ENCODE measurements around the gene RALGAPA2.

Gene RALGAPA2

DNA sequence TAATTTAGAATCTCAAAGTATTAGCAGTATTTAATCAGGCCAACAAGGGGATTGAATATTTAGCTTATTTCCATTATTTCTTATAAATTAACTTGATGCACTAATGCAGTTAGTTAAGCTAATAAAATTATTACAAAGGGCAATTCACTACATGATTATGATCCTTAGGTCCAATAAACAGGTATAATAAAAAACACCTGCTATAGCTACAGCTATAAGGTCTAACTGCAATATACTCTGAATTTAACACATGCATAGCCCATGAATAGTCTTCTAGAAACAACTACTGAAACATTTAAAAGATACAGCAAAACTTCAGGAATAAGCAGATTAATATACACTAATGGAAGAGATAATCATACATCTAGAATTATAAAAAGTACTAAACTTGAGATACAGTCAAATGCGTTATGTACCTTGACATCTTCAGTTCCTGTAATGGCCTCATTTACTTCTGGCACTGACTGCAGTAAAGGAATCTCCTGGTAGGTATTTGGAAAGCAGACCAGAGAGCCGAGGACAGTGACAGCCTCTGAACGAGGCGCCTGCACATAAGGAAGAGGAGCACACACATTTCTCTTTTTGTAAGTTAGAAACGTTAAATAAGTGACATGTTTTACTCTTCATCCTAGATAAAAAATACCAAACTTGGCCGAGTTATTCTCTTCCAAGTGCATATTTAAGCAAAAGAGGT is 176.1 kb downstream of the RALGAPA2 start:
- DNase-seq (ENCODE audit: low read depth in 2 of 2), result no peak

DNA sequence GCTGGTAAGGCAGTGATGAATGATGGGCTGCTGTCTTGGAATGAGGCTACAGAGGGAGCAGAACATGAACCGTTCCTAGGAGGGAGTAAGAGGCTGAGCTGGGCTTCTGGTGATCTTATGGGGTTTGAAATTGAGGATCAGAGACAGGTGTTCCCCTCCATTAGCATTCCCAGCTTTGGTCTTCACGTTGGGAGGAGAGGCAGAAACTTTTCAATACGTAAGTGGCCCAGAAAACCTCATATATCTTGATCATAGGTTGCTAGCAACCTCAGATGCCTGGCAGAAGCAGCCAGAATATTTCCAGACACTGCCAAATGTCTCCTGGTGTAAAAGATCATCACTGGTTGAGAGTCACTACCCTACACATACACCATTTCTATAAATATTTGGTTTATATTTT is 177.4 kb downstream of the RALGAPA2 start:
- no peak for DNase-seq (ENCODE audit: low read depth in 2 of 2)

DNA sequence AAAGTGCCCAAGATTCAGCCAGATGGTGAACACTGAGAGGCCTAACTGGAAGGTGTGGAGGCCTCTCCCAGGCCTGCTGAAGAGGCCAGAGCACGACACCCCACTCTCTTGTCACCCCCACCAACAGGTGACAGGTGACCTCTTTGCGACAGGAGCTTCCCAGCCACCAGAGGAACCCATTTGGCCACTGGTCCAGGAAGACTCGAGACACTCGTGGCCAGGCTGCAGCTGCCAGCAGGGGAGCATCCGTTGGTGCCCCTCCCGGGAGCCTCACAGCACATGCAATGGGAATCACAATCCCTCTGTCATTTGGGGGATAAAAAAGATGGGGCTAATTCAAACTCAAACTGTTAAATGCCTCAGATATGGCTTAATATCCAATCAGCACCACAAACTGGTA is 181.2 kb downstream of the RALGAPA2 start:
- no peak for DNase-seq (ENCODE audit: low read depth in 2 of 2)

DNA sequence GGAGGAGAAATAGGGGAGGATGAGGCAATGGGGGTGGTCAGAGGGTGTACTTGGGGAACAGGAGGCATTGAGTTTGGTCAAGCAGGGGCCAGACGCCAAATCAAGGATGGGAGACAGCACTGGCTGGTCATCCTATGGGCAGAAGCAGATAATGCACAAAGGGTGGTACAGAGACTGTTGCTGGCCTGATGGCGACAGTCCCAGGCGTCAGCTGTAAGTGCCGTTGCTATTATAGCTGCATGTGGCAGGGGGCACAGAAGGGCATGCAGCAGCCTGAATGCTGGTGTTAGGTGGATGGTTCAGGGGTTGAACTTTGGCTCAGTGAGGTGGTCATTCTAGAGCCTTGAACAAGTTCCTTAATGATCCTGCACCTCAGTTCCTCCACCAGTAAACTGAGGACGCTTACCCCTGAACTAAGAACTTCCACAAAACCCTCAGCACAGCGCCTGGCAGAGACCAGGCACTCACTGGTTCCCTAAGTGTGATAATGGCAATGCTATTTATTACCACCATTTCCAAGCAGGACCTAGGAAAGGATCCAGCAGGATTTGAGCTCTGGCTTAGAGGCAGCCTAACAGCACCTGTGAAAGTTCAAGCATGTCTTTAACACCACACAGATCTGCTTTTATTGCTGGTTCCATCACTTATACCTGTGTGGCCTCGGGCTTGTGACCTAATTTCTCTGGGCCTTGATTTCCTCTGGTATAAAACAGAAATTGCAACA is 181.9 kb downstream of the RALGAPA2 start:
- no peak for DNase-seq (ENCODE audit: low read depth in 2 of 2)

DNA sequence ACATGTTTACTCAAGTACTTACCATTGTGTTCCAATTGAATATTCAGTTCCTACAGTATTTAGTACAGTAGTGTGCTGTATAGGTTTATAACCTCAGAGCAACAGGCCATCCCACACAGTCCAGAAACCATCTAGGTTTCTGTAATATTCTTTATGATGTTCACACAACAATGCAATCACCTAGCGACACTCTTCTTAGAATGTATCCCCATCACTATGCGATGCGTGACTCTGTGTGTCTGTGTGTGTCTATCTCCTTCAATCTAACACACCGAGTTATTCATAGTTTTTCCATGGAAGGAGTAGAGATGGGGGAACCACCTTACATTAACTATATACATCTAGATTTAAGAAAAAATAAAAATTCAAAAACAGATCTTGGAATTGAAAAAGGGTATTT is 182.8 kb downstream of the RALGAPA2 start:
- no peak for DNase-seq (ENCODE audit: low read depth in 2 of 2)

DNA sequence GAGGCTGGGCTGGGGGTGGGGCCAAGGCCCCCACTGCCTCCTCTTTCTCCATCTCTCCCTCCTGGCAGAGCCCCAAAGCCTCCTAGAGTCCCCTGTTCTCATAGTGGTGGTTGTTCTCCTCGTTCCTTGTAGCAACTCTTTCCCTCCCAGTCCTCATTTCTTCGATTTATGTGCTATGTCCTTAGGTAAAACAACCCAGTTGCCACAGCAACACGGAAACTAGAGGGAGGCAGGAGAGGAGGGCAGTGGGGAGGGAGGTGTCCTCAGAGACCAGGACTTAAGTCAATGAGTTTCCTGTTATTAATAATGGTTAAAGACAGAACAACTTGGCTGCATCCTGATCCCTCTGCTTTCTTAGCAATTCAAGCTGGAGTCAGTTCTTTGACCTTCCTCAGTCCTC is 183.6 kb downstream of the RALGAPA2 start:
- no peak for DNase-seq (ENCODE audit: low read depth in 2 of 2)

DNA sequence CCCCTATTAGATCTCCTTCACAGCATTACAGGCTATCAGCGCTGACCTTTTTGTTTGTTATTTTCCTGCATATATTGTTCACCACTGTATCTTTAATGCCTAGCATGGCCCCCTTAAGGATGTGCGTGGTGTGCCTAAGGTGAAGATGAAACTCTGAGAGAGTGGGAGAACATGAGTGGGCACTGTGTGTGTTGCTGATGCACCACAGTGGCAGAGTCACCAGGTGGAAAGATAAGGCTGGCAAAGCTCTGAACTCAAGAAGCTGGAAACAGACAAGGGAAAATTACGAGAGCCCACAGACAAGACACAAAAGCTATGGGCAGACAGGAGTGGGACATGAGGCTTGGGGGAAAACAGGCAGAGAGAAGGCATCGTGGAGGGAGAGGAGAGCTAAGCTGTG is 184.8 kb downstream of the RALGAPA2 start:
- no peak for DNase-seq (ENCODE audit: low read depth in 2 of 2)

DNA sequence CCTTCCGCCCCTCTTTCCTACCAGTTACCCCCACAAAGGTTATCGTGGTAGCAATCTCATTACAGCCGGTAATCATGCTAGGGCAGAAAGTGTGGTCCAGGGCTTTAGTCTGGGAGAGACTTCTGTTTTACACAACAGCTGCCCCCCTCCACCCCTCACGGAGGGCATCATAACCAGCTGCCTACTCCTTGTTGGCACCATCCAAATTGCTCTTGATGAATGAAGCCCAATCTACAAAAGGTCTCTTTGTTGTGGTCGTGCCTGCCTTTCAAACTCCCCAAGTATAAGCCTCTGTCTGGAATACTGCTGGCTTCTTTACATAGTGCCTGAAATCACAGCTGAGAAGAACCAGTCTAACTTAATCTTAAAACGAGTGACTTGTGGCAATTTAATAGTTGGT is 186.7 kb downstream of the RALGAPA2 start:
- DNase-seq (ENCODE audit: low read depth in 2 of 2), result no peak

DNA sequence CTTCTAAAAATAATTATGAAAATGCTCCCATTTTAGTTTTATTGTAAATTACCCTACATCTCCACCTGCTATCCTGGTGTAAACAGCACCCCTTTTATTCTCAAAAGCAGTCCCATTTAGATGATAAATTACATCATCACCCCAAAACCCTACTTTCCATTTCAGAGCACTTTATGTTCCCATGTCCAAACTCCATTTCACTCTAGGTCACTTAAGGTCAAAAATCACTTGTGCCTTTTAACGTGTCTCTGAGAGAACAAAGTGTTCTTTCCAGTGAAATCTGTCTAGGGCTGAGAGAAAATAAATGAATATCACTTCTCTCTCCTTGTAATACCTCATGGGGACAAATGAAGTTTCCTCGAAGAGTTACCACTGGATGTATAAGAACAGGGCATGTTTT is 187.2 kb downstream of the RALGAPA2 start:
- DNase-seq (ENCODE audit: low read depth in 2 of 2), result no peak

DNA sequence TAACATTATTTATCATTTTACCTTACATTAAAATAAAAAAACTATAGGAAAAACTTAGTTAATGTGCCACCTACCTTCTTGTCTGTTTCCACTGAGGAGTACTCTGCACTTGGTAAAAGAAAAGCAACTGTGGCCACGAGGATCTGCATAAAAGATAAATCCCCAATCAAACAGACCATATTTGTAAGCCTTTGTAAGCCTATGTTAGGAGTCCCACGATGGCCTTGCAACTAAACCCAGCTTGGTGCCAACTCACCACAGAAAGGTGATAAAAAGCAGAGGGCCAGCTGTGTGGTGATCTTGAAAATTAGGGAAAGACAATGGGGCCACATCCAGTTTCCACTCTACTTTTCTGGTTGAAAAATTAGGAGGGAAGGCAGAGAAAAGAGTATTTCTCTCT is 187.7 kb downstream of the RALGAPA2 start:
- DNase-seq (ENCODE audit: low read depth in 2 of 2), result no peak

DNA sequence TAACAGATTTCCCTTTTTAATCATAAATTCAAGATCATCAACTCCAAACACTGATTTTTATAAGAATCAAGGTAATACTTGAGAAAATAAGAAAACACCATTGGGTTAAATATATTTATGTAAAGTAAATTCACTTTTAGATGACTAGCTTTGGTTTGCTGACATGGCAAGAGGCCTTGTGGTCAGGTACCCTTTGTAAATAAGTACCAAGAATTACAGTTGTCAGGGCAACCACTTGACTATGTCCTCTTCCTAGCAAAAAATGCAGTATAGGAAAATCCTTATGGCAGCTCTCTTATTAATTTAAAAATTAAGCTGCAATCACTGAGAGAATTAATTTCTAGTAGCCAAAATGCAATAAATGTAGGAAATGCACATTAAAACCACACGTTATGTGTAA is 190.7 kb downstream of the RALGAPA2 start:
- no peak for DNase-seq (ENCODE audit: low read depth in 2 of 2)

DNA sequence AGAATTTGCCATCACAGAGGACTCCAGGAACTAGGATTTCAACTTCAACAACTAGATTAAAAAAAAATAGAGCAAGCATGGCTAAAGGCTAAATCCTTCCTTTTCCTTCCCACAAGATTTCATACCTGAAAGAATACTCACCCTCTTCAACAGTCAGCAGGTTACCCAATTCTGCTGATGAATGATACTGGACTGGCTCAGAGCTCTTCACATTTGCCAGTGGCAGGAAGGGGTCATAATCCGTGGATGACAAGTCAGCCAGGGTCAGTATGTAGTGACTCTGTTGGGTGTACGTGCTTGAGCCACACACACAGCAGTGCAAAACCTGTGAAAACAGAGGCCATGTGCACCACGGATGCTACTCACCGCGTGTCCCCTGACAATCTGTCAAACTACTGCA is 191.7 kb downstream of the RALGAPA2 start:
- DNase-seq (ENCODE audit: low read depth in 2 of 2), result no peak

DNA sequence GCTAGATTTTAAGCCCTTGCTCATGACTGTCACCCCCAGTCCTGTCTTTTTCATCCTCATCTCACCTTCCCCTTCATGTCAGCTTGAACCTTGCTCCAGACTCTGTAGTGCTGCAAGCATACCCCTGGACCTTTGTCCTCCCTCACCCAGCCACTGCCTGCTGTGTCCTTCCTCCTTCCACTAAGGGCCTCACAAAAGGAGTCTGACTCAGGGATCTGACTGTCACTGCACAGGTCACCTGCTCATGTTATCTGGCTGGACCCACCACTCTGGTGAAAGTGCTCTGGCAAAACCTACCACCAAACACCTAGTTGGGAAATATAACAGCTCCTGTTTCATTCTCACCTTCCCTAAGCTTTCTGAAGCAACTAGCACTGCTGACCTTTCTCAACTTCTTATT is 193.2 kb downstream of the RALGAPA2 start:
- DNase-seq (ENCODE audit: low read depth in 2 of 2), result no peak

DNA sequence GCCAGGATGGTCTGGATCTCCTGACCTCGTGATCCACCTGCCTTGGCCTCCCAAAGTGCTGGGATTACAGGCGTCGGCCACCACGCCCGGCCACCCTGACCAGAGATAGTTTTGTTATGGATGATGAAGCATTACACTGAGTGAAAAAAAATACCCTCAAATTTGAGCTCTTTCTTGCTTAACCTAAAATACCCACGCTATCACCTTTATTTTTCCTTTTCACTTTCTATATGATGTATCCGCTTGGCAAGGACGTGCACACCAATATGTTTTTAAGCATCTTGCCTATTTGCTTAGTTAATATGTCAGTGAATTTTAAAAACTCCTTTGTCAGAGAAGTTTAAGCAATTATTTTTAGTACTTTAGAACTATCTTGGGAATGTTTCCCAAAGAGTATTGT is 194.2 kb downstream of the RALGAPA2 start:
- no peak for DNase-seq (ENCODE audit: low read depth in 2 of 2)

DNA sequence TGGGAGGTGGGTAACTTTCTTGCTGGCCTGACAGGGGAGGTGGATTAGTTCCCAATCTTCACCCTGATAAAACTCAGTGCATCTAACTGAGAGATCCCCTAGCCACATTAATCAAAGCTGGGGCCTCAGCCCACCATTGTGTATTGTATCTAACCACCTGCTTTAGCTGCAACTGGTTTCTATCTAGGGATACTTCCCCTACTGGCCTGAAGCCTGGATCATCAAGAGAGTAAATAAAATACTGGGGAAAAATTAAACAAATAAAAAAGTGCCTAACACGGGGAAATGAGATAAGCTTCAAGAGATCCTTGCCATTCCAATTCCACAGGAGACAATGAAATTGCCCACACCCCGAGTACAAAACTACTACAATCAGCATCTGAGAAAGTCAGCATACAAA is 195.1 kb downstream of the RALGAPA2 start:
- DNase-seq (ENCODE audit: low read depth in 2 of 2), result no peak

DNA sequence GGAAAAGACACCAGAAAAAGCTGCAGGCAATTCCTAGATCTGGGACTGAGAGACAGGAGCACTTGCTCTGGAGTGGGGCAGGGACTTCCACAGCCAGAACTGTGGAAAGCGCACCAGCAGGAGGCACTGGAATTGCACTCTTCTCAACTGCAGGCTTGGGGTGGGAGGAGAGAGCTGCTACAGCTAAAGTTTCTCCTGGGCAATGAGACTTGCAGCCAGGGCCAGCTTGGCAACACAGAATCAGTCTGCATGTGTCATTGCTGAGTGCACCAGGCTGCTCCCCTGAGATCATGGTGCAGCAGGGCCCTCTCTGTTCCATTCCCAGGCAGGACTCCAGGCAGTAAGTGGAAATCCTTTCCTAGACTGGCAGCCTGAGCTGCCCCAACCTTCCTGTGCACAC is 198.7 kb downstream of the RALGAPA2 start:
- no peak for DNase-seq (ENCODE audit: low read depth in 2 of 2)

DNA sequence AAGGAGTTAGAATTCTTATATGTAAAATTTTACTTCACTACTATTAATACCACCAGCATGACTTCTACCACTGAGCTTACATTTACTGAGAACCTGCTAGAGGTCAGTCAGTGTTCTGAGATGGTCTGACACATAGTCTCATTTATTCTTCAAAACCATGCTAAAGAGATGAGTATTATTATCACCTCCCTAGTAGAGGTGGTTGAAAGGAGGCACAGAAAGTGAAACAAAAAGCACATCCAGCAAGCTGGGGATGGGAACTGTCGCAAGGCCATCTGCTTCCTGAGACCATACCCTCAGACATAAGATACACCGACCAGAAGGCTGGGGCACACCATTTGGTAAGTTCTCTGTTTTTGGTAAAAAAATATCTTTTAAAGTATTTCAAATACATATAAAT is 206.9 kb downstream of the RALGAPA2 start:
- no peak for DNase-seq (ENCODE audit: low read depth in 2 of 2)

DNA sequence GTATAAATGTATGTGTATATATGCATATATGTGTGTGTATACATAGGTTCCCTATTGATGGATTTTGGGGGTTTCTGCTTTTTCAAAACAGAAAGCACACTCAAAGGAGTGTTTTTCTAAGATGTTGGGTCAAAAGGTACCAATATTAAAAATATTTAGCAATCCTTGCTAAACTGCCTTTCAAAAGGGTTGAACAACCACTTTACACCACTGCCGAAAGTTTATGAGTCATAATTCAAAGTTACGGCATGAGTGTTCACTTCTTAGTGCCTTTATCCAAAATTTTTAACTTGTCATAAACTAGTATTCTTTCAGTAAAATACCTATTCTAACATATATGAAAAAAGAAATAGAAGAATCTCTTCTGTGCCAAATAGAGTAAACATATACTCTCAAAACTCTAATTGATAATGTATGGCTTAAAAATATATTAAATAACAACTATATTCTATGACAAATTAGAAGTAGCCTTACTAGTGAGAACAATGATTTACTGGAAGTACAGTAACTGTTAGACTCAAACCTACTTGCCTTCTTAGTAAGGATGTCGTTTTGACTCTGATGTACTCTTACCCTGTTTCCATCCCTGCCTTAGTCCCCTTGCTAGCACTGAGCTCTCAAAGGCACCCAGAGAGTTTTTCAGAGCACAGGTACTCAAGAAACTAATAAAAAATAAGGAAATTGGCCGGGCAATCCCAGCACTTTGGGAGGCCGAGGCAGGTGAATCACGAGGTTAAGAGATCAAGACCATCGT is 208.5 kb downstream of the RALGAPA2 start:
- DNase-seq (ENCODE audit: low read depth in 2 of 2), result no peak

DNA sequence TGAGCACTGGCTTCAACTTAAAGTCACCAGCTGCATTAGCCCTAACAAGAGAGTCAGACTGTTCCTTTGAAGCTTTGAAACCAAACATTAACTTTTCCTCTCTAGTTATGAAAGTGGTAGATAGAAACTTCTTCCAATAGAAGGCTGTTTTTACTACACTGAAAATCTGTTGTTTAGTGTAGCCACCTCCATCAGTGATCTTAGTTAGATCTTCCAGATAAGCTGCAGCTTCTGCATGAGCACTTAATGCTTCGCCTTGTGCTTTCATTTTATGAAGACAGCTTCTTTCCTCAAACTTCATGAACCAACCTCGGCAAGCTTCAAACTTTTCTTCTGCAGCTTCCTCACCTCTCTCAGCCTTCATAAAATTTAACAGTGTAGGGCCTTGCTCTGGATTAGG is 211.3 kb downstream of the RALGAPA2 start:
- DNase-seq (ENCODE audit: low read depth in 2 of 2), result no peak

DNA sequence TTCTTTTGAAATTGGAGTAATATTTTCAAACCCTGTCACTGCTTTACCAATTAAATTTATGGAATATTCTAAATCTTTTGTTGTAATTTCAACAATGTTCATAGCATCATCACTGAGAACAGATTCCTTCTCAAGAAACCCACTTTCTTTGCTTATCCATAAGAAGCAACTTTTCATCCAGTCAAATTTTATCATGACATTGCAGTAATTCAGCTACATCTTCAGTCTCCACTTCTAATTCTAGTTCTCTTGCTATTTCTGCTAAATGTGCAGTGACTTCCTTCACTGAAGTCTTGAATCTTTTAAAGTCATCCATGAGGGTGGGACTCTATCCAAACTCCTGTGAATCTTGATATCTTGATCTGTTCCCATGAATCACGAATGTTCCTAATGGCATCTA is 212.1 kb downstream of the RALGAPA2 start:
- no peak for DNase-seq (ENCODE audit: low read depth in 2 of 2)

DNA sequence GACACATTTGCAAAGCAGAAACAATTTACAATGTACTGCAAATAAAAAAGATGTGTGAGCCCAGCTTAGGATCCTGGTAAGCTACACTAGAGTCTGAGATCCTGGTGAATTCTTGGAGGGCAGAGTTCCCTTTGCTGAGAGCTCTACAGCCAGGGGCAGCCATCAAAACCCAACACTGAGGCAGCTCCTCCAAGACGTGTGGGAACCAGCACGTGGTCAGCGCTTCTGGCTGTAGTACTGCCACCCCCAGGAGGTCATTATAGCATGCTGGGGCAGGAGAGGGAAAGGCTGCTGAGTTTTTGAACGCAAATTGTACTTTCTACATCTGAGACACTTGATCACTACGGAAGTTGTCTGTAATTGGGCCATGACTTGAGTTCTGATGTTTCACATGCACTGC is 213.0 kb downstream of the RALGAPA2 start:
- DNase-seq (ENCODE audit: low read depth in 2 of 2), result no peak

DNA sequence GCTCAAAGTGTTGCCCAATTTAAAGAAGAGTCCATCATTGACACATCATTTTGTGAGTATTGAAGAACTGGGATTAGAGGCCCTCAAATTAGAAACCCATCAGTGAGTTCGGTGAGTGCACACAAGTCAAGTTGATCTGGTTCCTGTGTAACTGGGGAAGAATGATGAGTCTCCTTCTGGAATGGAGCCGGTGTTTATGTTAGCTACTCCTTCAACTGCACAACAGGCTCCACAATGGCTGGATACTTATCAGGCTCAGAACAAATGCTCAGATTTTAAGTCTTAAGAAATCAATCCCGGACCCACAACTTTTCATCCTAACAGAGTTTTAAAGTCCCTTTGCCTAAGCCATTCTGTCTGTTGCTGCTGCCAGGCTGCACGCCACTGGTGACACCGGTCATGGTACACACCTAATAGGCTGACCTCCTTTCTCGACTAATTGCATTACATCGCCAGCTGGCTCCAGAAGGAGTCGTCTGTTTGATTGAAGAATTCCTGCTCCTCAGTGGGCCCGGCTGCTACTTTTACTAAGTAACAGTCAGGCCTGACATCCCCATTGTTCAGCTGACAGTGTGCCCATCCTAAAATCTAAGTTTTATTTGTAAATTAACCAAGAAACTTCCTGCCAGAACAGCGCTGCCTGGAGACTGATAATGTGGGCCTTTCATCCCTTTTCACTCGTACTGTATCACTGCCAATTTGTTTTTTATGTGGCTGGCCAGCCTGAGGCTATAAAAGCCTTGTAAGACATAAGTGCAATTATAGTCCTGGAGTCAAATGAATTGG is 214.2 kb downstream of the RALGAPA2 start:
- DNase-seq (ENCODE audit: low read depth in 2 of 2), result no peak
